22Rv1 (cell line): ENCODE measurements around the gene UCKL1.

Experiments
- H3K27ac ChIP-seq: fragments of 450-650 bp; 2 replicates; pipeline ENCODE4 v1.5.1; 2017
- CTCF ChIP-seq: fragments of 450-650 bp; IDR thresholded peaks from 2 replicates; pipeline ENCODE4 v1.5.1; 2017; ENCODE audit warnings: mild to moderate bottlenecking
- ZFX ChIP-seq: fragments of 450-650 bp; IDR thresholded peaks from 2 replicates; pipeline ENCODE4 v1.6.1; 2017; ENCODE audit warnings: antibody characterized with exemption, borderline replicate concordance

UCKL1 gene

GRCh38 chr20:63915471-63915870 is 40.7 kb downstream of the UCKL1 start:
- TF ChIP-seq CTCF, result no peak
- no peak for TF ChIP-seq ZFX
- no peak overlapping the region for H3K27ac ChIP-seq

- TF ChIP-seq CTCF, result no peak
- TF ChIP-seq ZFX, result no peak
- H3K27ac ChIP-seq, result no peak overlapping the region
These were observed 42.4 kb downstream of the UCKL1 start for GRCh38 chr20:63913768-63914167.

GRCh38 chr20:63911176-63911575 is 45.0 kb downstream of the UCKL1 start:
- TF ChIP-seq CTCF, result no peak
- TF ChIP-seq ZFX, result no peak
- H3K27ac ChIP-seq, result peak overlapping the region; percentile 55

GRCh38 chr20:63908008-63908682 is 48.1 kb downstream of the UCKL1 start:
- peak overlapping the region; percentile 25 for H3K27ac ChIP-seq
- TF ChIP-seq ZFX (no peak), CTCF (no peak)

- TF ChIP-seq ZFX (no peak), CTCF (no peak)
- H3K27ac ChIP-seq, result no peak overlapping the region
These were observed 52.2 kb downstream of the UCKL1 start for GRCh38 chr20:63903796-63904561.

- H3K27ac ChIP-seq, result no peak overlapping the region
- TF ChIP-seq CTCF (no peak), ZFX (no peak)
These were observed 55.8 kb downstream of the UCKL1 start for GRCh38 chr20:63900413-63900812.

- no peak overlapping the region for H3K27ac ChIP-seq
- TF ChIP-seq ZFX (no peak), CTCF (no peak)
These were observed 57.2 kb downstream of the UCKL1 start for GRCh38 chr20:63898882-63899558.
